ENCODE results near the gene ELAVL2. TPM values are rescaled to one million over a fixed set of nuclear protein-coding genes. Genes with fewer than 3 reads are reported as not detected.

The ELAVL2 gene
- total RNA-seq, 1 experiment from 2014 or later: not detected

- no peak for ATAC-seq
- H3K9me3 ChIP-seq (ENCODE audit: control insufficient read depth, insufficient read depth, low read depth, low read length): no peaks in the 10 kb centered on the region
- peak overlapping the region in 1 of 2 experiments; percentile 27; a peak in 1 of 4 replicates for H3K4me3 ChIP-seq (ENCODE audit: low read depth in 2 of 2, low read length in 2 of 2)
- DNase-seq (ENCODE audit: low read depth, low spot score): no peak
- intact Hi-C loops (cut with micrococcal nuclease; ENCODE audit: unreplicated experiment): no loop called here
- no peak for TF ChIP-seq TCF7L2 (IDR thresholded peaks at IDR 0.05; ENCODE audit: low read depth, low read length)
- TF ChIP-seq POLR2AphosphoS5 (IDR thresholded peaks at IDR 0.05; ENCODE audit: low read depth, low read length): no peak
- no peak for TF ChIP-seq CTCF (IDR thresholded peaks at IDR 0.05)
- TF ChIP-seq SIN3A (IDR thresholded peaks at IDR 0.05; ENCODE audit: borderline replicate concordance, insufficient read depth, low read depth, low read length): no peak
- no peak for TF ChIP-seq REST (IDR thresholded peaks at IDR 0.05; ENCODE audit: insufficient read depth in 1 of 2, low read depth in 2 of 2, low read length in 1 of 2)
- ChIA-PET CTCF (no interaction called here), POLR2A (no interaction called here)
- no peaks in the 10 kb centered on the region for H3K27me3 ChIP-seq (ENCODE audit: control insufficient read depth, insufficient read depth, low read length)
- H3K4me1 ChIP-seq (ENCODE audit: control insufficient read depth, insufficient read depth, low read length): no peaks in the 10 kb centered on the region
- H3K36me3 ChIP-seq (ENCODE audit: control insufficient read depth, insufficient read depth, low read length): no peaks in the 10 kb centered on the region
- no peak overlapping the region for H3K27ac ChIP-seq (ENCODE audit: low read length)
- BruUV-seq (replicated peaks): no TSS peak
- in situ Hi-C loops (cut with HindIII; ENCODE audit: low pct_unique_long_range_greater_than_20kb, low sequenced_read_pairs): no loop called here
Observed at GRCh38 chr9:23824830-23825591, 1.0 kb downstream of the ELAVL2 start.

- CTCF ChIA-PET: no interaction called here
Observed at GRCh38 chr9:23823986-23824829, 1.8 kb downstream of the ELAVL2 start.

More at GRCh38 chr9:23823986-23824829, 1.8 kb downstream of the ELAVL2 start:
- no peak for DNase-seq (ENCODE audit: low read depth, low spot score)
- POLR2A ChIA-PET: no interaction called here
- no peaks in the 10 kb centered on the region for H3K27me3 ChIP-seq (ENCODE audit: control insufficient read depth, insufficient read depth, low read length)
- H3K4me1 ChIP-seq (ENCODE audit: control insufficient read depth, insufficient read depth, low read length): no peaks in the 10 kb centered on the region
- H3K36me3 ChIP-seq (ENCODE audit: control insufficient read depth, insufficient read depth, low read length): no peaks in the 10 kb centered on the region
- H3K27ac ChIP-seq (ENCODE audit: low read length): no peak overlapping the region
- intact Hi-C loops (cut with micrococcal nuclease; ENCODE audit: unreplicated experiment) (no loop called here), in situ Hi-C loops (cut with HindIII; ENCODE audit: low pct_unique_long_range_greater_than_20kb, low sequenced_read_pairs) (no loop called here)
- ATAC-seq: no peak
- TF ChIP-seq TCF7L2 (IDR thresholded peaks at IDR 0.05; ENCODE audit: low read depth, low read length): no peak
- no peaks in the 10 kb centered on the region for H3K9me3 ChIP-seq (ENCODE audit: control insufficient read depth, insufficient read depth, low read depth, low read length)
- no peak overlapping the region for H3K4me3 ChIP-seq (ENCODE audit: low read depth in 2 of 2, low read length in 2 of 2)
- no TSS peak for BruUV-seq (replicated peaks)

Data from Panc1 (cell line).